GM18907 (cell line): ENCODE data around the gene DPP8.
A peak's percentile ranks its signal among the peaks of the same experiment; 100 is the strongest.

Experiments
- ATAC-seq: cut with Tn5 transposase; IDR thresholded peaks from one replicate; pipeline ENCODE4 v1.9.1; 2021; ENCODE audit warnings: mild to moderate bottlenecking, moderate library complexity; ENCODE audit not compliant: unreplicated experiment

Gene DPP8

GRCh38 chr15:65426216-65426853 lies 91.2 kb downstream of the DPP8 start:
- ATAC-seq = no peak

- no peak for ATAC-seq
Measured at GRCh38 chr15:65424683-65425082, 92.8 kb downstream of the DPP8 start.

GRCh38 chr15:65423976-65424679 lies 93.4 kb downstream of the DPP8 start:
- no peak for ATAC-seq

GRCh38 chr15:65423150-65423975 lies 94.1 kb downstream of the DPP8 start:
- ATAC-seq = no peak

GRCh38 chr15:65421360-65422215 lies 95.9 kb downstream of the DPP8 start:
- peak; percentile 57 for ATAC-seq

GRCh38 chr15:65420975-65421359 lies 96.5 kb downstream of the DPP8 start:
- no peak for ATAC-seq

- ATAC-seq = no peak
Measured at GRCh38 chr15:65418596-65418995, 98.9 kb downstream of the DPP8 start.

GRCh38 chr15:65416845-65417416 lies 100.6 kb downstream of the DPP8 start:
- ATAC-seq = no peak

GRCh38 chr15:65414841-65415621 lies 102.5 kb downstream of the DPP8 start:
- ATAC-seq = no peak

- no peak for ATAC-seq
Measured at GRCh38 chr15:65413760-65414144, 103.7 kb downstream of the DPP8 start.

GRCh38 chr15:65413051-65413759 lies 104.3 kb downstream of the DPP8 start:
- no peak for ATAC-seq

GRCh38 chr15:65412556-65412955 lies 104.9 kb downstream of the DPP8 start:
- ATAC-seq = no peak

GRCh38 chr15:65411465-65412071 lies 105.9 kb downstream of the DPP8 start:
- ATAC-seq = no peak

- ATAC-seq = no peak
Measured at GRCh38 chr15:65410972-65411371, 106.5 kb downstream of the DPP8 start.

- no peak for ATAC-seq
Measured at GRCh38 chr15:65410036-65410435, 107.5 kb downstream of the DPP8 start.

- ATAC-seq = no peak
Measured at GRCh38 chr15:65409036-65409631, 108.4 kb downstream of the DPP8 start.

- no peak for ATAC-seq
Measured at GRCh38 chr15:65408324-65409035, 109.0 kb downstream of the DPP8 start.
